SK-N-SH treated with all-trans-retinoic acid at 6 μM for 48 hours (cell line): Measurements from ENCODE around the gene GPAT2.

ENCODE experiments used
- BACH2 ChIP-seq: fragments of 250-450 bp; sonication (Bioruptor Pico); IDR thresholded peaks from 2 replicates; pipeline ENCODE4 v1.9.0; 2021; ENCODE audit warnings: mild to moderate bottlenecking, borderline replicate concordance
- CREB5 ChIP-seq: fragments of 250-450 bp; sonication (Bioruptor Pico); IDR thresholded peaks from 2 replicates; pipeline ENCODE4 v1.5.1; 2020; ENCODE audit warnings: low read depth, mild to moderate bottlenecking, moderate library complexity
- PATZ1 ChIP-seq: fragments of 250-450 bp; sonication (Bioruptor Pico); IDR thresholded peaks from 2 replicates; pipeline ENCODE4 v1.8.0; 2020; ENCODE audit warnings: mild to moderate bottlenecking, moderate library complexity, borderline replicate concordance
- PPARA ChIP-seq: fragments of 250-450 bp; sonication (Bioruptor Pico); IDR thresholded peaks from 2 replicates; pipeline ENCODE4 v1.5.0; 2020; ENCODE audit warnings: mild to moderate bottlenecking, borderline replicate concordance
- RARB ChIP-seq: fragments of 250-450 bp; sonication (Bioruptor Pico); IDR thresholded peaks from 2 replicates; pipeline ENCODE4 v1.8.0; 2021; ENCODE audit warnings: mild to moderate bottlenecking, moderate library complexity
- TOX ChIP-seq: fragments of 250-450 bp; sonication (Bioruptor Pico); IDR thresholded peaks from 2 replicates; pipeline ENCODE4 v1.8.0; 2021; ENCODE audit warnings: mild to moderate bottlenecking, moderate library complexity, borderline replicate concordance
- TSHZ2 ChIP-seq: fragments of 250-450 bp; sonication (Bioruptor Pico); IDR thresholded peaks from 2 replicates; pipeline ENCODE4 v1.5.0; 2020; ENCODE audit warnings: mild to moderate bottlenecking, moderate library complexity
- ZNF565 ChIP-seq: fragments of 450-650 bp; formaldehyde crosslinking; conservative IDR thresholded peaks from 2 replicates; pipeline ENCODE4 v1.5.0; 2020; ENCODE audit warnings: low read depth, mild to moderate bottlenecking, moderate library complexity
- ZNF70 ChIP-seq: fragments of 450-650 bp; formaldehyde crosslinking; IDR thresholded peaks from 2 replicates; pipeline ENCODE4 v1.5.0; 2020; ENCODE audit warnings: mild to moderate bottlenecking, moderate library complexity

GRCh38 chr2:96075199-96075771 is 40.6 kb upstream of the GPAT2 start:
- TF ChIP-seq BACH2 (CRISPR knock-in tag): no peak
- no peak for TF ChIP-seq TSHZ2 (CRISPR knock-in tag)
- no peak for TF ChIP-seq ZNF565 (CRISPR knock-in tag)
- no peak for TF ChIP-seq ZNF70 (CRISPR knock-in tag)
- no peak for TF ChIP-seq PPARA (CRISPR knock-in tag)
- TF ChIP-seq TOX: no peak
- TF ChIP-seq CREB5 (CRISPR knock-in tag): no peak
- no peak for TF ChIP-seq PATZ1
- TF ChIP-seq RARB (CRISPR knock-in tag): no peak
